GM10847 (cell line): ENCODE data around the gene CYP4Z1.

ENCODE experiments used
- POLR2A ChIP-seq: IDR thresholded peaks from 2 replicates; pipeline ENCODE4 v1.6.1; 2011; ENCODE audit not compliant: insufficient read length; ENCODE audit errors: extremely low read depth

CYP4Z1 gene, protein sequence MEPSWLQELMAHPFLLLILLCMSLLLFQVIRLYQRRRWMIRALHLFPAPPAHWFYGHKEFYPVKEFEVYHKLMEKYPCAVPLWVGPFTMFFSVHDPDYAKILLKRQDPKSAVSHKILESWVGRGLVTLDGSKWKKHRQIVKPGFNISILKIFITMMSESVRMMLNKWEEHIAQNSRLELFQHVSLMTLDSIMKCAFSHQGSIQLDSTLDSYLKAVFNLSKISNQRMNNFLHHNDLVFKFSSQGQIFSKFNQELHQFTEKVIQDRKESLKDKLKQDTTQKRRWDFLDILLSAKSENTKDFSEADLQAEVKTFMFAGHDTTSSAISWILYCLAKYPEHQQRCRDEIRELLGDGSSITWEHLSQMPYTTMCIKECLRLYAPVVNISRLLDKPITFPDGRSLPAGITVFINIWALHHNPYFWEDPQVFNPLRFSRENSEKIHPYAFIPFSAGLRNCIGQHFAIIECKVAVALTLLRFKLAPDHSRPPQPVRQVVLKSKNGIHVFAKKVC

GRCh38 chr1:47067097-47067594 is at the start of gene CYP4Z1:
Gene CYP4Z1, plus strand, starts transcription at chr1:47067231. Its CDS starts 260 bp downstream, at chr1:47067491.
- no peak for TF ChIP-seq POLR2A

DNA sequence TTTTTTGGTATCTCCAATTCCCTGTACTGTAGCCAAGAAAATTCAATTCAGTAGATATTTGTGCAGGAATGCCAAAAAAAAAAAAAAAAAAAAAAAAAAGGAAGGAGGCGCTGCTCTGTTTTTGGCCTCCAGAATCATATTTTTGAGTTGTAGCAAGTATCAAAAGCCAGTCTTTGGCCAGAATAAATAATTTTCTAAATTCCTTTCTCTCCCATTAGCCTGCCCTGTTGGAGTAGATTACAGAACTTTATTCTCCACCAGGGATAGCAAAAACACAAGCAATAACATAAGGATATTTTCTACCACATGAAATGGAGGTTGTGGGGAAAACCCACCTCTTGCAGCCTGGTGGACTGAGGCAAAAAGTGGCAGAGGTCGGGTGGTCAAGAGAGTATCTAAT is 46.0 kb upstream of the CYP4Z1 start:
- TF ChIP-seq POLR2A, result no peak

DNA sequence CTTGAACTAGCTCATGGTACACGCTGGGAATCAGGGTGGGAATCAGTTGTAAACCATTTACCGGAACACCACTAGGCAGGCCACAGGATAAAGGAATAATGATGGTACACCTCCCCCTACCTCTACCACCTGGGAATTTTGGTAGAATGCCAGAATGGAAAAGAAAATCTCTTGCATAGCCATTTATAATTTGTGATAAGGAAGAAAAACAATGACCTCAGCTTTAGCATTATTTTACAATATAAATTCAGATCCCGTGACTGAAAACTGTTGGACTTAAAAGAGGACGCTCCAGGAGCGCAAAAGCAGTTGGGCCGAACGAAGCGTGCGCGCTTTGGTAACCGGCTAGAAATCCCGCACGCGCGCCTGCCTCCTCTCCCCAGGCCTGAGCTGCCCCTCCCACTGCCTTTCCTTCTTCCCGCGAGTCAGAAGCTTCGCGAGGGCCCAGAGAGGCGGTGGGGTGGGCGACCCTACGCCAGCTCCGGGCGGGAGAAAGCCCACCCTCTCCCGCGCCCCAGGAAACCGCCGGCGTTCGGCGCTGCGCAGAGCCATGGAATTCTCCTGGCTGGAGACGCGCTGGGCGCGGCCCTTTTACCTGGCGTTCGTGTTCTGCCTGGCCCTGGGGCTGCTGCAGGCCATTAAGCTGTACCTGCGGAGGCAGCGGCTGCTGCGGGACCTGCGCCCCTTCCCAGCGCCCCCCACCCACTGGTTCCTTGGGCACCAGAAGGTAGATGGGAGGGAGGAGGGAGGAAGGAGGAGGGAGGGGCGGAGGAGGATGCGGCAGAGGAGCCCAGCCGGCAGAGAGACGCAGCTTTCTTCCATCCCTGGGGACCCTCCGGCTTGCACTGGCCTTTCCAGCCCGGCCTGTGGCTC is 43.5 kb upstream of the CYP4Z1 start, which contains the start of gene CYP4X1:
Gene CYP4X1 (plus strand): TSS at position 402 of the 873 bp plus-strand sequence. CDS start 149 bp downstream, at position 551.
- TF ChIP-seq POLR2A, result no peak

DNA sequence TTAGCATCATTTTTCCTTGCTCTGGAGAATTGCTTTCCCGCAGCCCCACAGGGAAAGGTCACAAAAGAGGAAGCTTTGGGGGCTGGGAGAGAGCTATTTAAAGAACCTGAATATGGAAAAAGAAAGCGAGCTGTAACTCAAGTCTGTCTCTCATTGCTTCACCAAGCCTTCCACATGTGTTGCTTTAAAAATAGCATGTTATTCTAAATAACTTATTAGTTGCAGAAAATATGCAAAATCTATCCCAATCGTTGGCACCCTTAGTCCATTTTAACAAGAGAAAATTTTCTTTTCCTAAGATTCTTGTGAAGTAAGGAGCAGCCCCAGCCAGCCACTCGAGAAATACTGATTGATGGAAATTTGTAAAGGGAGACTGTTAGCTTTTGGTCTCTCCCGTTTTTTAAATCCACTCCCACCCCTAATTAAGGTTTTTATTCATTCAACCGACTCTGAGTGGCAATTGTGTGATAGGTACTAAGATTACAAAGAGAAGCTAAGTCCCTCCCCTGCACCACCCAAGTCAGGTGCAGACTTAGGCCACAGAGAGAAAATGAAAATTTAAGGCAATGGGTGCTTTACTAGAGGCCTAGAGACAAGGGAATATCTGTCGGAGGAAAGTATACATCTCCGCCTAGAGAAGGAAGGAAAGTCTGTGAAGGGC is 42.8 kb upstream of the CYP4Z1 start:
- TF ChIP-seq POLR2A, result no peak

- no peak for TF ChIP-seq POLR2A
These were observed 36.7 kb upstream of the CYP4Z1 start for GRCh38 chr1:47030170-47030805.

DNA sequence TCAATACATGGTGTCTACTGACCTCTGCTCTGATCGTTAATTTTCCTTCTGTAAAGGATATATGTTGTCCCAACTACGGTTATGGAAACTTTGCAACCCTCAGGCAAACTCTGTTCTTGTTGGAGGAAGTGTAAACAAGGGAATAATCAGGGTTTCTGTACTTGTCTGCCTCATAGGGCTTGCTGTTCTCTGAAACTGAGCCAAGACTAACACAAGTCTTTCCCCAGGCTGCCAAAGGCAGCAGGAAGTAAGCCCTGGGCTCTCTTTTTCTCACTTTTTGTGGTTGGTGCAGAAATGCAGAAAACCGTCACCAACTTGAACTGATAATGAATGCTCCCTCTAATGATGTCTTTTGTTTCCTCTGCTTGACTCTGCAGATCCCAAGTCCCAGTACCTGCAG is 36.0 kb upstream of the CYP4Z1 start:
- no peak for TF ChIP-seq POLR2A

GRCh38 chr1:47031585-47031984 is 35.4 kb upstream of the CYP4Z1 start:
- TF ChIP-seq POLR2A, result no peak

- TF ChIP-seq POLR2A, result no peak
These were observed 30.3 kb upstream of the CYP4Z1 start for GRCh38 chr1:47036764-47037163.

GRCh38 chr1:47059376-47059775 is 7.7 kb upstream of the CYP4Z1 start:
- TF ChIP-seq POLR2A, result no peak

GRCh38 chr1:47104816-47105215 is 37.8 kb downstream of the CYP4Z1 start:
- TF ChIP-seq POLR2A, result no peak

GRCh38 chr1:47106792-47107191 is 39.8 kb downstream of the CYP4Z1 start:
- TF ChIP-seq POLR2A, result no peak

GRCh38 chr1:47113178-47113577 is 46.1 kb downstream of the CYP4Z1 start:
- TF ChIP-seq POLR2A, result no peak

GRCh38 chr1:47128221-47128620 is 61.2 kb downstream of the CYP4Z1 start:
- TF ChIP-seq POLR2A, result no peak

- no peak for TF ChIP-seq POLR2A
These were observed 70.2 kb downstream of the CYP4Z1 start, which contains the start of gene CYP4A22 for GRCh38 chr1:47137198-47137597. Gene CYP4A22, plus strand, starts transcription at chr1:47137441. Its CDS starts 45 bp downstream, at chr1:47137486.

GRCh38 chr1:47137925-47138615 is 71.0 kb downstream of the CYP4Z1 start:
- TF ChIP-seq POLR2A, result no peak
